ENCODE data around the gene PI4KA.

- TF ChIP-seq CTCF (conservative IDR thresholded peaks at IDR 0.05; ENCODE audit: low read depth, low read length) = no peak
- no peak for TF ChIP-seq EZH2 (IDR thresholded peaks at IDR 0.05; ENCODE audit: borderline replicate concordance, low read depth, low read length, poor library complexity, severe bottlenecking)
Measured at GRCh38 chr22:20799449-20799848, 59.2 kb downstream of the PI4KA start.
